Bone marrow (tissue), 2 donors: ENCODE data around the gene PIH1D2.
"Not testable (repeated sequence)": the region's sequence is repeated elsewhere in the genome, so short reads cannot be mapped to it uniquely, and the experiment has no call there.

Source experiments
- DNase-seq, 2 donors: peaks; one replicate each; lab custom pipeline; 2025; lab: John Stamatoyannopoulos, UW

Gene PIH1D2

DNA sequence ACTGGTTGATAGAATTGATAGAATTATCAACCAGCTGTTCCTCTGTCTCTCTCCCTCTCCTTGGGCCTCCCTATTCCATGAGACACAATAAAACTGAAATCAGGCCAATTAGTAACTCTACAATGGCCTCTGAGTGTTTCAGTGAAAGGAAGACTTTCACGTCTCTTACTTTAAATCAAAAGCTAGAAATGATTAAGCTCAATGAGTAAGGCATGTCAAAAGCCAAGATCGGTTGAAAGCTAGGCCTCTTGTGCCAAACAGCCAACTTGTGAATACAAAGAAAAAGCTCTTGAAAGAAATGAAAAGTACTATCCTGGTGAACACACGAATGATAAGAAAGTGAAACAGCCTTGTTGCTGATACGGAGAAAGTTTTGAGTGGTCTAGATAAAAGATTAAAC lies 16.6 kb downstream of the PIH1D2 start:
- DNase-seq = no peak

GRCh38 chr11:112051768-112052167 lies 22.0 kb downstream of the PIH1D2 start:
- no peak for DNase-seq

- no peak for DNase-seq
Observed at GRCh38 chr11:112050721-112051120, 23.1 kb downstream of the PIH1D2 start.

- no peak for DNase-seq
Observed at GRCh38 chr11:112049777-112050176, 24.0 kb downstream of the PIH1D2 start.

GRCh38 chr11:112048256-112048655 lies 25.6 kb downstream of the PIH1D2 start:
- DNase-seq = not testable (repeated sequence)

DNA sequence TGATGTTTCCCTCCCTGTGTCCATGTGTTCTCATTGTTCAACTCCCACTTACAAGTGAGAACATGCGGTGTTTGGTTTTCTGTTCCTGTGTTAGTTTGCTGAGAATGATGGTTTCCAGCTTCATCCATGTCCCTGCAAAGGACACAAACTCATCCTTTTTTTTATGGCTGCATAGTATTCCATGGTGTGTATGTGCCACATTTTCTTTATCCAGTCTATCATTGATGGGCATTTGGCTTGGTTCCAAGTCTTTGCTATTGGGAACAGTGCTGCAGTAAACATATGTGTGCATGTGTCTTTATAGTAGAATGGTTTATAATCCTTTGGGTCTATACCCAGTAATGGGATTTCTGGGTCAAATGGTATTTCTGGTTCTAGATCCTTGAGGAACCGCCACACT lies 27.2 kb downstream of the PIH1D2 start:
- not testable (repeated sequence) for DNase-seq

DNA sequence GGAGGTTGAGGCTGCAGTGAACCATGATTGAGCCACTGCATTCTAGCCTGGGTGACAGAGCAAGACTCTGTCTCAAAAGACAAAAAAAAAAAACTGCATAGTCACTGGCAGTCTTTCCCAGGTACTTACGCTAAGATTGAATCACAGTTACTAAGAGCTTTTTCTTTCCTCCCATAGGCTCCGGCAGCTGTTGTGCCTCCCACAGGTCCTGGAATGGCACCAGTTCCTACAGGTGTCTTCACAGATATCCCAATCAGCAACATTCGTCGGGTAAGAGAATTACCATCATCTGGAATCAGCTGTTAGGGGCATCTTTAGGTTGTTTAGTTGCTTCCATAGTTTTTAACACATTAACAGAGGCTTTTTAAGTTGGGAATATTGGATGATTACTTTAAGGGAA lies 28.9 kb downstream of the PIH1D2 start:
- DNase-seq = no peak

- DNase-seq = no peak
Observed at GRCh38 chr11:112042961-112043304, 30.9 kb downstream of the PIH1D2 start.

GRCh38 chr11:112042161-112042960 lies 31.5 kb downstream of the PIH1D2 start:
- DNase-seq = peak in 1 of 2 donors; percentile 60

DNA sequence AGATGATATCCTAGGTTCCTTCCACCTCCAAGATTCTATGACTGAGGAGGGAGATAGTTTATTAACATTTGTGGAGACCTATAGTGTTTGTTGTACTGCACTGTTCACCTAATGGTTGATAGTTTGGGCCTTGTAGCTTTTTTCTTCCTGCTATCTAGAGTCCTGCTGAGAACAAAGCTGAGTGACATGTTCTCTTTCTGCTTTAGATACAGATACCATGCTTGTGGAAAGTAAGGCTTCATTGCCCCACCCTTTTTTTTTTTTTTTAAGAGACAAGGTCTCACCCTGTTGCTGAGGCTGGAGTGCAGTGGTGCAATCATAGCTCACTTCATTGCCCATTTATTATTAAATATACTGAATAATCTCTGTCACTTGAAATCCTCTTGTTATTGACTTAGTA lies 36.3 kb downstream of the PIH1D2 start:
- no peak for DNase-seq

DNA sequence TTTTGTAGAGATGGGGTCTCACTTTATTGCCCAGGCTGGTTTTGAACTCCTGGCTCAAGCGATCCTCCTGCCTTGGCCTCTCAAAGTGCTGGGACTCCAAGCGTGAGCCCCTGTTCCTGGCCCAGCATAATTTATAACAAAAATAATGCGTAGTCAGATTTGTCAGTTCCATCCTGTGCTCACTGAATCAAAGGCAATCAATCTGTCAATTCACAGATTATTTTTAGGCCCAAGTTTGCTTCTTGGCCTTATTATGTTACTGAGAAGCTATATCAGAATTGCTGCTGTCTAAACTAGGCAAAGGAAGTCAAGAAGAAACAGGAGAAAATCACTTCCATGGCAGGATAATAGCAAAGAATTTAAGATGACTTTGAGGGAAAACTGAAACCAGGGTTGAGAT lies 39.9 kb downstream of the PIH1D2 start:
- no peak for DNase-seq

DNA sequence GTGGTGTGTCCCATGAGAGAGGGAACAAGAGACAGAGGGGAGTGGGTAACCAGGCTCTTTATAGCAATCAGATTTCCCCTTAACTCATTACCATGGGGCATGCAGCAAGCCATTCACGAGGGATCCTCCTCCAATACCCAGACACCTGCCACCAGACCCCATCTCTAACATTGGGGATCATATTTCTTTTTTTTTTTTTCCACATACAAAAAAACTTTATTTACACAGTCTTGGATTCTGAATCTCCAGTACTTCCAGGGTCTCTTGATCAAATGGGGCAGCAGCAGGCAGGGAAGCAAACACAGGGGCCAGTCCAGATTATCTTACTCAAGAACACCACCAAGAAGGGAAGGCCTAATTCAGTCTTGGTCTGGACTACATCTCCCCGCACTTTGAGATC lies 44.4 kb downstream of the PIH1D2 start:
- DNase-seq = no peak

GRCh38 chr11:112026784-112027410 lies 46.9 kb downstream of the PIH1D2 start:
- not testable (repeated sequence) for DNase-seq

- no peak for DNase-seq
Observed at GRCh38 chr11:112025707-112026106, 48.1 kb downstream of the PIH1D2 start.

- peak; percentile 60 to 74 for DNase-seq
Observed at GRCh38 chr11:112024773-112025678, 48.8 kb downstream of the PIH1D2 start, which contains the start of gene DLAT. TSS of gene DLAT (plus strand) at chr11:112025408. CDS start at chr11:112025473, 65 bp downstream.

GRCh38 chr11:112024178-112024772 lies 49.5 kb downstream of the PIH1D2 start:
- peak in 1 of 2 donors; percentile 24 for DNase-seq

- DNase-seq = no peak
Observed at GRCh38 chr11:112023104-112023503, 50.7 kb downstream of the PIH1D2 start.

DNA sequence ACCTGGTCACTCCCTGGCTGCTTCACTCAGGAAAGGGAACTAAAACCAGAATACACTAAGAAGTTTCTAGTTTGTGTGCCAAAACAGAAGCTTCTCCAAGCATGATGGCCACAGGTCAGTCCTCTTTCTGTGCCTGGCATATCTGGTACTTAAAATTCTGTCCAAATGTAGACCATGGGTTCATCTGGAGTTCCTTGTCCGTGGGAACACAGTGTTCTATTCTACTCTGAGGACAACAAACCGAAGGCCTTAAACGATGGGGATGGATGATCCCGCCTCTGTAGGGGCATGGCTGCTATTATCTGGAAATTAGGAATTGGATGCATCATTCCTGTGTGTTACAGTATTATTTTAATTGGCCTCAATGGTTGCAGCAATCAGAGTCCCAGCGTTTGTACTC lies 54.8 kb downstream of the PIH1D2 start:
- no peak for DNase-seq
